GM23338 (cell line): ENCODE data around the gene SLC27A4. TPM values are rescaled to one million over a fixed set of nuclear protein-coding genes. Genes with fewer than 3 reads are reported as not detected.

ENCODE experiments used
- ATAC-seq: fragments of 200-7000 bp; cut with Tn5 transposase; 3 replicates; pipeline ENCODE4 v1.9.1; 2020
- DNase-seq: peaks from one replicate; pipeline ENCODE4 v3.0.0-alpha.2; 2015; ENCODE audit warnings: low spot score
- H2AFZ ChIP-seq: fragments of 200-600 bp; sonication (generic); 2 replicates; pipeline ENCODE4 v1.8.0; 2016; ENCODE audit warnings: antibody characterized with exemption, mild to moderate bottlenecking, moderate library complexity
- H3F3A ChIP-seq: fragments of 200-600 bp; sonication (generic); replicated peaks from 2 replicates; pipeline ENCODE4 v1.8.0; 2017; ENCODE audit warnings: antibody characterized with exemption, mixed run types, low read depth
- H3K27ac ChIP-seq: fragments of 200-600 bp; sonication (generic); 2 replicates; pipeline ENCODE4 v1.6.1; 2016; ENCODE audit warnings: low read depth
- H3K27me3 ChIP-seq: fragments of 200-600 bp; sonication (generic); 2 replicates; pipeline ENCODE4 v1.8.0; 2016; ENCODE audit warnings: mild to moderate bottlenecking, mixed run types, moderate library complexity; ENCODE audit not compliant: insufficient read depth
- H3K36me3 ChIP-seq: fragments of 200-600 bp; sonication (generic); 2 replicates; pipeline ENCODE4 v1.8.0; 2016; ENCODE audit warnings: mild to moderate bottlenecking; ENCODE audit not compliant: insufficient read depth
- H3K4me1 ChIP-seq: fragments of 200-600 bp; sonication (generic); 2 replicates; pipeline ENCODE4 v1.8.0; 2016; ENCODE audit warnings: mild to moderate bottlenecking, moderate library complexity; ENCODE audit not compliant: insufficient read depth
- H3K4me2 ChIP-seq: fragments of 200-600 bp; sonication (generic); 2 replicates; pipeline ENCODE4 v1.7.1; 2017; ENCODE audit warnings: mixed run types
- H3K4me3 ChIP-seq: fragments of 200-600 bp; sonication (generic); 2 replicates; pipeline ENCODE4 v1.6.1; 2016; ENCODE audit warnings: mixed run types
- H3K79me2 ChIP-seq: fragments of 200-600 bp; sonication (generic); replicated peaks from 2 replicates; pipeline ENCODE4 v1.8.0; 2017; ENCODE audit warnings: mild to moderate bottlenecking; ENCODE audit not compliant: insufficient read depth
- H3K9me2 ChIP-seq: fragments of 200-600 bp; sonication (generic); 2 replicates; pipeline ENCODE4 v1.8.0; 2017; ENCODE audit not compliant: insufficient read depth
- H4K20me1 ChIP-seq: fragments of 200-600 bp; sonication (generic); replicated peaks from 2 replicates; pipeline ENCODE4 v1.8.0; 2017; ENCODE audit warnings: mild to moderate bottlenecking; ENCODE audit not compliant: insufficient read depth
- H3K27ac Mint-ChIP-seq: 2 replicates; pipeline ENCODE4 v1.8.0; 2020; ENCODE audit warnings: inconsistent platforms, mild to moderate bottlenecking, moderate library complexity, mixed read lengths
- H3K27me3 Mint-ChIP-seq: 3 replicates; pipeline ENCODE4 v1.8.0; 2022; ENCODE audit warnings: low read depth, mild to moderate bottlenecking, moderate library complexity, mixed read lengths, inconsistent platforms; ENCODE audit not compliant: insufficient read depth, poor library complexity
- H3K36me3 Mint-ChIP-seq: 3 replicates; pipeline ENCODE4 v1.8.0; 2021; ENCODE audit warnings: low read depth, mild to moderate bottlenecking, inconsistent platforms, moderate library complexity, mixed read lengths
- H3K4me1 Mint-ChIP-seq: 3 replicates; pipeline ENCODE4 v1.8.0; 2020; ENCODE audit warnings: mild to moderate bottlenecking, inconsistent platforms, mixed read lengths
- H3K4me3 Mint-ChIP-seq: 3 replicates; pipeline ENCODE4 v1.8.0; 2021; ENCODE audit warnings: moderate library complexity, mild to moderate bottlenecking, inconsistent platforms, mixed read lengths
- H3K9me3 Mint-ChIP-seq: 3 replicates; pipeline ENCODE4 v1.8.0; 2020; ENCODE audit warnings: moderate library complexity, mild to moderate bottlenecking, inconsistent platforms, mixed read lengths
- EZH2phosphoT487 ChIP-seq: fragments of 200-600 bp; sonication (generic); IDR thresholded peaks from one replicate; pipeline ENCODE4 v1.8.1; 2018; ENCODE audit warnings: antibody characterized with exemption; ENCODE audit not compliant: unreplicated experiment
- JUNB ChIP-seq: IDR thresholded peaks from one replicate; pipeline ENCODE4 v1.6.1; 2016; ENCODE audit warnings: antibody characterized with exemption; ENCODE audit not compliant: unreplicated experiment
- NANOG ChIP-seq: IDR thresholded peaks from 2 replicates; pipeline ENCODE4 v1.6.1; 2016; ENCODE audit warnings: antibody characterized with exemption, borderline replicate concordance
- POLR2AphosphoS5 ChIP-seq: IDR thresholded peaks from 2 replicates; pipeline ENCODE4 v1.6.1; 2016; ENCODE audit warnings: antibody characterized with exemption, low read depth
- STAT1 ChIP-seq: IDR thresholded peaks from one replicate; pipeline ENCODE4 v1.6.1; 2016; ENCODE audit warnings: antibody characterized with exemption; ENCODE audit not compliant: unreplicated experiment
- ZNF114 ChIP-seq: fragments of 250-450 bp; sonication (Bioruptor Pico); IDR thresholded peaks from 2 replicates; pipeline ENCODE4 v1.5.0; 2020; ENCODE audit warnings: mild to moderate bottlenecking, moderate library complexity
- ZNF331 ChIP-seq: fragments of 250-450 bp; sonication (Bioruptor Pico); IDR thresholded peaks from 2 replicates; pipeline ENCODE4 v1.5.0; 2020; ENCODE audit warnings: low read depth, mild to moderate bottlenecking, moderate library complexity
- polyA plus RNA-seq: library from polyadenylated mRNA; unstranded; fragments of >200 nt; fragmentation: Nextera tagmentation; extraction: Ambion mirVana; gene quantifications from 2 replicates; pipeline ENCODE4 v1.2.1, GENCODE V29; 2016
- total RNA-seq: library from RNA; depleted of rRNA; stranded (reverse); fragments of >200 nt; shearing (Covaris generic); gene quantifications from 2 replicates; pipeline ENCODE4 v1.2.3, GENCODE V29; 2014
- TF ChIP-seq, protein P1 (sequence below): fragments of 250-450 bp; sonication (Bioruptor Pico); IDR thresholded peaks from 2 replicates; pipeline ENCODE4 v1.5.0; 2020; ENCODE audit warnings: mild to moderate bottlenecking, moderate library complexity

Gene SLC27A4
- total and polyA plus RNA-seq, 2 experiments from 2014 or later = 7.9 to 25.3 TPM

DNA sequence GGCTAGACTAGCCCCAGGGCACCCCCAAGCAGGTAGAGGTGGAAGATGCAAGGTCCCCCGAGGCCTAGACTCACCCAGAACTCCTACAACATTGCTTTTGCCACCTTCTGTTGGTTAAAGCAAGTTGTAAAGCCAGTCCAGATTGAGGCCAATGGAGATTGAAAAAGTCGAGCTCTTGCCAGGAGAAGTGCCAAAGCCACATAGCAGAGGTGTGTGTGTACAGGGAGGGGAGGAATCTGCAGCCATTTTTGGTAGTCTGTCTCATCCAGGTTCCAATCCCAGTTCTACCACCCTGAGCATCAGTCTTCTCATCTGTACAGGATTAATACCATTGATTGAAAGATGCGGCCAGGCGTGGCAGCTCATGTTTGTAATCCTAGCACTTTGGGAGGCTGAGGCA lies 18.5 kb downstream of the SLC27A4 start:
- Histone ChIP-seq H4K20me1 (peaks cover 5% of the 10 kb centered on the region; the same call in 1 of the 2 replicates), H3K36me3 (no peaks in the 10 kb centered on the region), H3K4me3 (no peak overlapping the region), H3K4me2 (no peak overlapping the region), H3K27ac (no peak overlapping the region), H3K27me3 (peaks cover 27% of the 10 kb centered on the region), H3K79me2 (no peaks in the 10 kb centered on the region), H3K4me1 (peaks cover 16% of the 10 kb centered on the region; the same call in 1 of the 2 replicates), H3F3A (peaks cover 3% of the 10 kb centered on the region; the same call in 1 of the 2 replicates), H3K9me2 (no peaks in the 10 kb centered on the region), H2AFZ (no peak overlapping the region)
- Mint-ChIP-seq H3K9me3 (peaks cover 2% of the 10 kb centered on the region; the same call in 1 of the 3 replicates), H3K36me3 (peaks cover 6% of the 10 kb centered on the region; the same call in 2 of the 3 replicates), H3K4me1 (peaks cover 20% of the 10 kb centered on the region), H3K4me3 (no peak overlapping the region), H3K27ac (no peak overlapping the region), H3K27me3 (peaks cover 28% of the 10 kb centered on the region)
- no peak for ATAC-seq
- TF ChIP-seq POLR2AphosphoS5 (no peak), STAT1 (no peak), ZNF331 (CRISPR knock-in tag) (no peak), ZNF114 (CRISPR knock-in tag) (no peak), JUNB (no peak), NANOG (no peak), EZH2phosphoT487 (no peak)
- TF ChIP-seq, protein P1, sequence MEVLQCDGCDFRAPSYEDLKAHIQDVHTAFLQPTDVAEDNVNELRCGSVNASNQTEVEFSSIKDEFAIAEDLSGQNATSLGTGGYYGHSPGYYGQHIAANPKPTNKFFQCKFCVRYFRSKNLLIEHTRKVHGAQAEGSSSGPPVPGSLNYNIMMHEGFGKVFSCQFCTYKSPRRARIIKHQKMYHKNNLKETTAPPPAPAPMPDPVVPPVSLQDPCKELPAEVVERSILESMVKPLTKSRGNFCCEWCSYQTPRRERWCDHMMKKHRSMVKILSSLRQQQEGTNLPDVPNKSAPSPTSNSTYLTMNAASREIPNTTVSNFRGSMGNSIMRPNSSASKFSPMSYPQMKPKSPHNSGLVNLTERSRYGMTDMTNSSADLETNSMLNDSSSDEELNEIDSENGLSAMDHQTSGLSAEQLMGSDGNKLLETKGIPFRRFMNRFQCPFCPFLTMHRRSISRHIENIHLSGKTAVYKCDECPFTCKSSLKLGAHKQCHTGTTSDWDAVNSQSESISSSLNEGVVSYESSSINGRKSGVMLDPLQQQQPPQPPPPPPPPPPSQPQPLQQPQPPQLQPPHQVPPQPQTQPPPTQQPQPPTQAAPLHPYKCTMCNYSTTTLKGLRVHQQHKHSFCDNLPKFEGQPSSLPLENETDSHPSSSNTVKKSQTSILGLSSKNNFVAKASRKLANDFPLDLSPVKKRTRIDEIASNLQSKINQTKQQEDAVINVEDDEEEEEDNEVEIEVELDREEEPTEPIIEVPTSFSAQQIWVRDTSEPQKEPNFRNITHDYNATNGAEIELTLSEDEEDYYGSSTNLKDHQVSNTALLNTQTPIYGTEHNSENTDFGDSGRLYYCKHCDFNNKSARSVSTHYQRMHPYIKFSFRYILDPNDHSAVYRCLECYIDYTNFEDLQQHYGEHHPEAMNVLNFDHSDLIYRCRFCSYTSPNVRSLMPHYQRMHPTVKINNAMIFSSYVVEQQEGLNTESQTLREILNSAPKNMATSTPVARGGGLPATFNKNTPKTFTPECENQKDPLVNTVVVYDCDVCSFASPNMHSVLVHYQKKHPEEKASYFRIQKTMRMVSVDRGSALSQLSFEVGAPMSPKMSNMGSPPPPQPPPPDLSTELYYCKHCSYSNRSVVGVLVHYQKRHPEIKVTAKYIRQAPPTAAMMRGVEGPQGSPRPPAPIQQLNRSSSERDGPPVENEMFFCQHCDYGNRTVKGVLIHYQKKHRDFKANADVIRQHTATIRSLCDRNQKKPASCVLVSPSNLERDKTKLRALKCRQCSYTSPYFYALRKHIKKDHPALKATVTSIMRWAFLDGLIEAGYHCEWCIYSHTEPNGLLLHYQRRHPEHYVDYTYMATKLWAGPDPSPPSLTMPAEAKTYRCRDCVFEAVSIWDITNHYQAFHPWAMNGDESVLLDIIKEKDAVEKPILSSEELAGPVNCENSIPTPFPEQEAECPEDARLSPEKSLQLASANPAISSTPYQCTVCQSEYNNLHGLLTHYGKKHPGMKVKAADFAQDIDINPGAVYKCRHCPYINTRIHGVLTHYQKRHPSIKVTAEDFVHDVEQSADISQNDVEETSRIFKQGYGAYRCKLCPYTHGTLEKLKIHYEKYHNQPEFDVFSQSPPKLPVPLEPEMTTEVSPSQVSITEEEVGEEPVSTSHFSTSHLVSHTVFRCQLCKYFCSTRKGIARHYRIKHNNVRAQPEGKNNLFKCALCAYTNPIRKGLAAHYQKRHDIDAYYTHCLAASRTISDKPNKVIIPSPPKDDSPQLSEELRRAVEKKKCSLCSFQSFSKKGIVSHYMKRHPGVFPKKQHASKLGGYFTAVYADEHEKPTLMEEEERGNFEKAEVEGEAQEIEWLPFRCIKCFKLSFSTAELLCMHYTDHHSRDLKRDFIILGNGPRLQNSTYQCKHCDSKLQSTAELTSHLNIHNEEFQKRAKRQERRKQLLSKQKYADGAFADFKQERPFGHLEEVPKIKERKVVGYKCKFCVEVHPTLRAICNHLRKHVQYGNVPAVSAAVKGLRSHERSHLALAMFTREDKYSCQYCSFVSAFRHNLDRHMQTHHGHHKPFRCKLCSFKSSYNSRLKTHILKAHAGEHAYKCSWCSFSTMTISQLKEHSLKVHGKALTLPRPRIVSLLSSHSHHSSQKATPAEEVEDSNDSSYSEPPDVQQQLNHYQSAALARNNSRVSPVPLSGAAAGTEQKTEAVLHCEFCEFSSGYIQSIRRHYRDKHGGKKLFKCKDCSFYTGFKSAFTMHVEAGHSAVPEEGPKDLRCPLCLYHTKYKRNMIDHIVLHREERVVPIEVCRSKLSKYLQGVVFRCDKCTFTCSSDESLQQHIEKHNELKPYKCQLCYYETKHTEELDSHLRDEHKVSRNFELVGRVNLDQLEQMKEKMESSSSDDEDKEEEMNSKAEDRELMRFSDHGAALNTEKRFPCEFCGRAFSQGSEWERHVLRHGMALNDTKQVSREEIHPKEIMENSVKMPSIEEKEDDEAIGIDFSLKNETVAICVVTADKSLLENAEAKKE (CRISPR knock-in tag) = no peak
- no peak for DNase-seq
